Measurements from ENCODE around the gene C1orf232.

C1orf232 gene

GRCh38 chr1:26153966-26154532, 14.7 kb downstream of the C1orf232 start:
- FAIRE-seq (no peak), DNase-seq (ENCODE audit: insufficient read length, low spot score) (no peak)
- TF ChIP-seq POLR2A (IDR thresholded peaks at IDR 0.05; ENCODE audit: low read depth, low read length) (no peak), POLR2AphosphoS5 (IDR thresholded peaks at IDR 0.05; ENCODE audit: low read depth, low read length) (no peak), POU2F2 (IDR thresholded peaks at IDR 0.05; ENCODE audit: low read depth, low read length) (no peak), SPI1 (IDR thresholded peaks at IDR 0.05; ENCODE audit: low read depth, low read length) (no peak), PAX5 (IDR thresholded peaks at IDR 0.05; ENCODE audit: insufficient read depth, low read length, severe bottlenecking) (no peak), TAF1 (IDR thresholded peaks at IDR 0.05; ENCODE audit: low read depth, low read length) (no peak)

- TF ChIP-seq POU2F2 (IDR thresholded peaks at IDR 0.05; ENCODE audit: low read depth, low read length) (no peak), PAX5 (IDR thresholded peaks at IDR 0.05; ENCODE audit: insufficient read depth, low read length, severe bottlenecking) (no peak), POLR2AphosphoS5 (IDR thresholded peaks at IDR 0.05; ENCODE audit: low read depth, low read length) (no peak), TAF1 (IDR thresholded peaks at IDR 0.05; ENCODE audit: low read depth, low read length) (no peak), SPI1 (IDR thresholded peaks at IDR 0.05; ENCODE audit: low read depth, low read length) (no peak), POLR2A (IDR thresholded peaks at IDR 0.05; ENCODE audit: low read depth, low read length) (no peak)
- no peak for DNase-seq (ENCODE audit: insufficient read length, low spot score)
- no peak for FAIRE-seq
Measured at GRCh38 chr1:26148887-26149286, 19.9 kb downstream of the C1orf232 start.

- TF ChIP-seq POLR2AphosphoS5 (IDR thresholded peaks at IDR 0.05; ENCODE audit: low read depth, low read length) (no peak), POLR2A (IDR thresholded peaks at IDR 0.05; ENCODE audit: low read depth, low read length) (no peak), PAX5 (IDR thresholded peaks at IDR 0.05; ENCODE audit: insufficient read depth, low read length, severe bottlenecking) (no peak), TAF1 (IDR thresholded peaks at IDR 0.05; ENCODE audit: low read depth, low read length) (no peak), SPI1 (IDR thresholded peaks at IDR 0.05; ENCODE audit: low read depth, low read length) (no peak), POU2F2 (IDR thresholded peaks at IDR 0.05; ENCODE audit: low read depth, low read length) (no peak)
- DNase-seq (ENCODE audit: insufficient read length, low spot score) (no peak), FAIRE-seq (no peak)
Measured at GRCh38 chr1:26145960-26146294, 22.8 kb downstream of the C1orf232 start.

- TF ChIP-seq TAF1 (IDR thresholded peaks at IDR 0.05; ENCODE audit: low read depth, low read length), result no peak
- no peak for TF ChIP-seq POU2F2 (IDR thresholded peaks at IDR 0.05; ENCODE audit: low read depth, low read length)
- TF ChIP-seq SPI1 (IDR thresholded peaks at IDR 0.05; ENCODE audit: low read depth, low read length), result 0 out of 2 replicates have a peak, but pooled peaks have one; percentile 5
- no peak for TF ChIP-seq POLR2AphosphoS5 (IDR thresholded peaks at IDR 0.05; ENCODE audit: low read depth, low read length)
- no peak for TF ChIP-seq POLR2A (IDR thresholded peaks at IDR 0.05; ENCODE audit: low read depth, low read length)
- DNase-seq (ENCODE audit: insufficient read length, low spot score), result no peak
- FAIRE-seq, result peak; percentile 90
Measured at GRCh38 chr1:26145041-26145959, 23.5 kb downstream of the C1orf232 start.

- no peak for FAIRE-seq
- no peak for DNase-seq (ENCODE audit: insufficient read length, low spot score)
- TF ChIP-seq SPI1 (IDR thresholded peaks at IDR 0.05; ENCODE audit: low read depth, low read length), result no peak
- TF ChIP-seq POLR2AphosphoS5 (IDR thresholded peaks at IDR 0.05; ENCODE audit: low read depth, low read length), result no peak
- no peak for TF ChIP-seq PAX5 (IDR thresholded peaks at IDR 0.05; ENCODE audit: insufficient read depth, low read length, severe bottlenecking)
- no peak for TF ChIP-seq TAF1 (IDR thresholded peaks at IDR 0.05; ENCODE audit: low read depth, low read length)
- TF ChIP-seq POU2F2 (IDR thresholded peaks at IDR 0.05; ENCODE audit: low read depth, low read length), result no peak
- no peak for TF ChIP-seq POLR2A (IDR thresholded peaks at IDR 0.05; ENCODE audit: low read depth, low read length)
Measured at GRCh38 chr1:26142159-26142558, 26.6 kb downstream of the C1orf232 start.

- DNase-seq (ENCODE audit: insufficient read length, low spot score) (no peak), FAIRE-seq (no peak)
- TF ChIP-seq TAF1 (IDR thresholded peaks at IDR 0.05; ENCODE audit: low read depth, low read length) (no peak), POU2F2 (IDR thresholded peaks at IDR 0.05; ENCODE audit: low read depth, low read length) (no peak), POLR2A (IDR thresholded peaks at IDR 0.05; ENCODE audit: low read depth, low read length) (no peak), SPI1 (IDR thresholded peaks at IDR 0.05; ENCODE audit: low read depth, low read length) (no peak), PAX5 (IDR thresholded peaks at IDR 0.05; ENCODE audit: insufficient read depth, low read length, severe bottlenecking) (no peak), POLR2AphosphoS5 (IDR thresholded peaks at IDR 0.05; ENCODE audit: low read depth, low read length) (no peak)
Measured at GRCh38 chr1:26138974-26139558, 29.7 kb downstream of the C1orf232 start.

- TF ChIP-seq PAX5 (IDR thresholded peaks at IDR 0.05; ENCODE audit: insufficient read depth, low read length, severe bottlenecking) (no peak), POLR2A (IDR thresholded peaks at IDR 0.05; ENCODE audit: low read depth, low read length) (no peak), SPI1 (IDR thresholded peaks at IDR 0.05; ENCODE audit: low read depth, low read length) (no peak), POU2F2 (IDR thresholded peaks at IDR 0.05; ENCODE audit: low read depth, low read length) (no peak), TAF1 (IDR thresholded peaks at IDR 0.05; ENCODE audit: low read depth, low read length) (no peak), POLR2AphosphoS5 (IDR thresholded peaks at IDR 0.05; ENCODE audit: low read depth, low read length) (no peak)
- no peak for DNase-seq (ENCODE audit: insufficient read length, low spot score)
- FAIRE-seq, result no peak
Measured at GRCh38 chr1:26134466-26134865, 34.3 kb downstream of the C1orf232 start.

- TF ChIP-seq PAX5 (IDR thresholded peaks at IDR 0.05; ENCODE audit: insufficient read depth, low read length, severe bottlenecking) (no peak), SPI1 (IDR thresholded peaks at IDR 0.05; ENCODE audit: low read depth, low read length) (no peak), POLR2AphosphoS5 (IDR thresholded peaks at IDR 0.05; ENCODE audit: low read depth, low read length) (no peak), TAF1 (IDR thresholded peaks at IDR 0.05; ENCODE audit: low read depth, low read length) (no peak), POU2F2 (IDR thresholded peaks at IDR 0.05; ENCODE audit: low read depth, low read length) (no peak), POLR2A (IDR thresholded peaks at IDR 0.05; ENCODE audit: low read depth, low read length) (no peak)
- DNase-seq (ENCODE audit: insufficient read length, low spot score) (no peak), FAIRE-seq (no peak)
Measured at GRCh38 chr1:26132834-26133167, 36.0 kb downstream of the C1orf232 start.

Data from GM12891 (cell line).